Gastrocnemius medialis (tissue), 4 donors: ENCODE measurements around the gene LIPA. TPM values are rescaled to one million over a fixed set of nuclear protein-coding genes. Genes with fewer than 3 reads are reported as not detected.

Experiments used
- ATAC-seq, 2 donors: fragments of 150-250 bp; one replicate each; pipeline ENCODE4 v1.9.1; 2016
- DNase-seq, 2 donors: peaks; one replicate each; pipeline ENCODE4 v3.0.0-alpha.2; 2019
- H3K27ac ChIP-seq, 4 donors: fragments of 200-600 bp; sonication (generic); 1 replicate in 1 of 4; 2 replicates in 3 of 4; pipeline ENCODE4 v1.5.1; 2016 to 2018; ENCODE audit warnings: mild to moderate bottlenecking in 2 of 4, moderate library complexity in 1 of 4
- H3K27me3 ChIP-seq, 3 donors: fragments of 200-600 bp; sonication (generic) in 2 of 3; 1 replicate in 1 of 3; 2 replicates in 2 of 3; pipeline versions ENCODE4 v1.5.1 to v1.6.0; 2016 to 2019; ENCODE audit warnings: mild to moderate bottlenecking in 1 of 3, moderate library complexity in 1 of 3
- H3K36me3 ChIP-seq, 2 donors: fragments of 200-600 bp; sonication (generic) in 1 of 2; one replicate each; pipeline ENCODE4 v1.5.1; 2017 to 2018
- H3K4me1 ChIP-seq, 2 donors: fragments of 200-600 bp; sonication (generic) in 1 of 2; one replicate each; pipeline ENCODE4 v1.5.1; 2016 to 2017; ENCODE audit warnings: mild to moderate bottlenecking in 2 of 2
- H3K4me3 ChIP-seq, 4 donors: fragments of 200-600 bp; sonication (generic) in 3 of 4; 1 replicate in 1 of 4; 2 replicates in 3 of 4; pipeline ENCODE4 v1.5.1; 2016 to 2019; ENCODE audit warnings: mild to moderate bottlenecking in 2 of 4
- H3K9me3 ChIP-seq, 3 donors: fragments of 200-600 bp; sonication (generic) in 2 of 3; 1 replicate in 1 of 3; 2 replicates in 2 of 3; pipeline ENCODE4 v1.5.1; 2016 to 2019
- POLR2A ChIP-seq, 2 donors: fragments of 450-650 bp; IDR thresholded peaks; one replicate each; pipeline ENCODE4 v1.6.1; 2017; ENCODE audit warnings: antibody characterized with exemption in 2 of 2, mild to moderate bottlenecking in 2 of 2, moderate library complexity in 2 of 2
- in situ Hi-C, 4 donors: fragments of 200-750 bp; cut with MboI; loops; one replicate each; pipeline versions ENCODE4 v1.15.0 to v1.8.0; 2017; ENCODE audit warnings: low sequenced_read_pairs in 4 of 4
- intact Hi-C: fragments of 100-400 bp; cut with DNase I; formaldehyde crosslinking; loops from one replicate; pipeline ENCODE4 v1.15.1; 2023; ENCODE audit warnings: low total_unique reads
- total RNA-seq, 4 donors: library from RNA; depleted of rRNA; stranded (reverse); fragments of >200 nt; gene quantifications; one replicate each; pipeline versions ENCODE4 v1.1.0 to v1.2.3, GENCODE V29; 2016
- TF ChIP-seq, protein P1 (sequence below), 5 experiments: fragments of 450-650 bp in 3 of 5; fragments of 200-600 bp in 2 of 5; sonication (generic) in 2 of 5; IDR thresholded peaks in 4 of 5; conservative IDR thresholded peaks in 1 of 5; 1 replicate in 4 of 5; 2 replicates in 1 of 5; pipeline ENCODE4 v1.5.1; 2016 to 2019; ENCODE audit warnings: antibody characterized with exemption in 5 of 5, mild to moderate bottlenecking in 3 of 5, moderate library complexity in 3 of 5

LIPA gene
- total RNA-seq, 4 donors from 2014 or later: 7.7 to 11.4 (median 9.3) TPM

DNA sequence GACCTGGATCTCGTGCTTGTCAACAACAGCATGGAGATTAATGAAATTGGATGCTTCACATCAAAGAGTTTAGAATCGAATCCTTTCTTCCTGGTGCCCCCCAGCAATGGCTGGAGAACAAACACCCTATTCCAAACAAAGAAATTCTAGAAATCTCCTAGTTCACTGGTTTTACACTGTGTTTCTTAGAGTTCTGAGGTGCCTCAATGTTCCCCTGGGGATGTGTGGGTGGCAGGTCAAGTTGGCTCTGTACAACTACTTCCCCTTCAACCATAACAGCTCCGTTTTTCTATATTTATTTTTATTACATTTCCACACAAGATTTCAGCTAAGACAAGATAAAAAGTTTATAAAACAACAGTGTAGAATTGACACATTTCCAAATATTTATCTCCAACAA, 66.9 kb downstream of the LIPA start:
- no peak for ATAC-seq
- no peak overlapping the region for H3K4me3 ChIP-seq
- no peak overlapping the region for H3K27ac ChIP-seq
- no peaks in the 10 kb centered on the region for H3K9me3 ChIP-seq
- H3K27me3 ChIP-seq: no peaks in the 10 kb centered on the region
- no peaks in the 10 kb centered on the region for H3K36me3 ChIP-seq
- DNase-seq: no peak
- TF ChIP-seq POLR2A (IDR thresholded peaks at IDR 0.05): no peak
- TF ChIP-seq, protein P1, sequence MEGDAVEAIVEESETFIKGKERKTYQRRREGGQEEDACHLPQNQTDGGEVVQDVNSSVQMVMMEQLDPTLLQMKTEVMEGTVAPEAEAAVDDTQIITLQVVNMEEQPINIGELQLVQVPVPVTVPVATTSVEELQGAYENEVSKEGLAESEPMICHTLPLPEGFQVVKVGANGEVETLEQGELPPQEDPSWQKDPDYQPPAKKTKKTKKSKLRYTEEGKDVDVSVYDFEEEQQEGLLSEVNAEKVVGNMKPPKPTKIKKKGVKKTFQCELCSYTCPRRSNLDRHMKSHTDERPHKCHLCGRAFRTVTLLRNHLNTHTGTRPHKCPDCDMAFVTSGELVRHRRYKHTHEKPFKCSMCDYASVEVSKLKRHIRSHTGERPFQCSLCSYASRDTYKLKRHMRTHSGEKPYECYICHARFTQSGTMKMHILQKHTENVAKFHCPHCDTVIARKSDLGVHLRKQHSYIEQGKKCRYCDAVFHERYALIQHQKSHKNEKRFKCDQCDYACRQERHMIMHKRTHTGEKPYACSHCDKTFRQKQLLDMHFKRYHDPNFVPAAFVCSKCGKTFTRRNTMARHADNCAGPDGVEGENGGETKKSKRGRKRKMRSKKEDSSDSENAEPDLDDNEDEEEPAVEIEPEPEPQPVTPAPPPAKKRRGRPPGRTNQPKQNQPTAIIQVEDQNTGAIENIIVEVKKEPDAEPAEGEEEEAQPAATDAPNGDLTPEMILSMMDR (IDR thresholded peaks at IDR 0.05 in 4 of 5, conservative IDR thresholded peaks at IDR 0.05 in 1 of 5): no peak
- H3K4me1 ChIP-seq: no peaks in the 10 kb centered on the region
- intact Hi-C loops: no loop called here
- in situ Hi-C loops: no loop called here

DNA sequence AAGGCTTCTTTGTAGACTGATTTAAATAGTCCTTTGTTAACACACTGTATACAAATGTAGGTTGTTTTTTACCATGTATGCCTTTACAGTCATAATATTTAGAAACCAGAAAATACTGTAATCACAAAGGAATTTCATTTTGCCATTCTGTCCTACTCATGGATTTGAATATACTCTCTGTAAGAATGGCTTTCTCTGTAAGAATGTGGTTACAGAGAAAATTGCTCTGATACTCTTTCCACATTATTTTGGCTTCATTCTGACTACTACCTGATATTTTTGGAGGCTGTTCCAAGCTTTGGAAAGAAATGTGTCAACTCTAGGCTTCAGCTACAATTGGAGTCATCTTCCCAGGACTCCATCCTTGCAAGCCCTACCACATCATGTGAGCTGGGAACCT, 68.0 kb downstream of the LIPA start:
- H3K4me1 ChIP-seq: no peaks in the 10 kb centered on the region
- no peaks in the 10 kb centered on the region for H3K36me3 ChIP-seq
- H3K27ac ChIP-seq: no peak overlapping the region
- H3K4me3 ChIP-seq: no peak overlapping the region
- no peaks in the 10 kb centered on the region for H3K27me3 ChIP-seq
- TF ChIP-seq POLR2A (IDR thresholded peaks at IDR 0.05): no peak
- TF ChIP-seq, protein P1 (IDR thresholded peaks at IDR 0.05 in 4 of 5, conservative IDR thresholded peaks at IDR 0.05 in 1 of 5): no peak
- no peak for ATAC-seq
- in situ Hi-C loops (no loop called here), intact Hi-C loops (no loop called here)
- no peak for DNase-seq
- no peaks in the 10 kb centered on the region for H3K9me3 ChIP-seq

DNA sequence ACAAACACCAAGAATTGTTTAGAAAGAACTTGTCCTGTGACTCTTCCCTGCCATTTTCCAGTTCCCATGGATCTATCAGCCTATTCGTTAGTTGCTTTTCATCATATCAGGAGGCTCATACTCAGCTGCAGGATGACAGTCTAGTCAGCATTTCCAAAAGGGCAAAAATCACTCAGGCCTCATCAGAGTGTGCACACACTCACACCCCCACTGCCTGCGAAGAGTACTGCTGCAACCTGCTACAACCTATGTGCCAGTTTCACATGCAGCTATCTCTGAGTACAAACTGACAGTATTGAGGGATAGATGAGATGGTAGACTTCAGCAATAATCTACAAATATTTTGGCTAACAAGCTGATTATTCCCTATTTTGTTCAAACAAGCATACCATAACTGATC, 68.7 kb downstream of the LIPA start:
- ATAC-seq: no peak
- no peaks in the 10 kb centered on the region for H3K4me1 ChIP-seq
- H3K4me3 ChIP-seq: no peak overlapping the region
- in situ Hi-C loops: no loop called here
- intact Hi-C loops: no loop called here
- TF ChIP-seq, protein P1 (IDR thresholded peaks at IDR 0.05 in 4 of 5, conservative IDR thresholded peaks at IDR 0.05 in 1 of 5): no peak
- no peak for TF ChIP-seq POLR2A (IDR thresholded peaks at IDR 0.05)
- H3K36me3 ChIP-seq: no peaks in the 10 kb centered on the region
- DNase-seq: no peak
- H3K27me3 ChIP-seq: no peaks in the 10 kb centered on the region
- H3K27ac ChIP-seq: no peak overlapping the region
- no peaks in the 10 kb centered on the region for H3K9me3 ChIP-seq

DNA sequence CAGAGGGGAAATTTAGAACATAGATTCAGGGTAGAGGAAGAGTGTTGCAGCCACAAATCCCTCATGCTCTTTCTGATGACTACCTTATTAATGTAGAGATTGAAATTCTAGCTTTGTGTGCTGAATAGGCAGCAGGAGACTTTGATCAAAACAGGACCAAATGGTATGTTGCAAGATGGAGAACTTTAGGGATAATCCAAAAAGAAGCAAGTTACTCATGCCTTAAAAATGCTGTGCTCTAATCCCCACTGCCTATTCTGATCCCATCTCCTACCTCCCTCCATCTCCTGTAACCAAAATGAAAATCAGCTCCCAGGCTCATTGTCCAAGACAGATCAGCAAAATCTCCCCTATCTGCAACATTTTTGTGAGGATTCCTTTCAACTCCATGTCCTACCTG, 75.8 kb downstream of the LIPA start:
- intact Hi-C loops: no loop called here
- Histone ChIP-seq H3K27ac (no peak overlapping the region), H3K9me3 (no peaks in the 10 kb centered on the region), H3K4me1 (no peaks in the 10 kb centered on the region), H3K27me3 (no peaks in the 10 kb centered on the region), H3K36me3 (no peaks in the 10 kb centered on the region), H3K4me3 (no peak overlapping the region)
- in situ Hi-C loops: no loop called here
- ATAC-seq: no peak
- TF ChIP-seq, protein P1 (IDR thresholded peaks at IDR 0.05 in 4 of 5, conservative IDR thresholded peaks at IDR 0.05 in 1 of 5): no peak
- TF ChIP-seq POLR2A (IDR thresholded peaks at IDR 0.05): no peak
- no peak for DNase-seq

DNA sequence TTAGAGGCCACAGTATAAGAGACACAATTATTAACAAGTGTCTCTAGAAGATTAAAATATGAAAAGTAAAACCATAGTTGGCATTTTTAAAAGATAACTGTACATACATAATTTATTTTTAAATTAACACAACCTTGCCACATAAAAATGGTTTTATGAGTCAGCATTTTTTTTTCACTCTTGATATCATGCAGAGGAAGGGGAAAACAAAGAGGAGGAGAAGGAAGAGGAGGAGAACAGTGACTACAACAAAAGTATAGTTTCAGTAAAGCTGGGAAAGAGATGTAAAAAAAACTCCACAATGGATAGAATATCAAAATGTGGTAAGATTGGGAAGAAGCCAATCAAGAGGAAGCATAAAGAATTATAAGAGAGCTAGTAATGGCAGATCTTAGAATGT, 78.5 kb downstream of the LIPA start:
- in situ Hi-C loops (no loop called here), intact Hi-C loops (no loop called here)
- Histone ChIP-seq H3K27ac (no peak overlapping the region), H3K27me3 (no peaks in the 10 kb centered on the region), H3K4me3 (no peak overlapping the region), H3K9me3 (no peaks in the 10 kb centered on the region), H3K4me1 (no peaks in the 10 kb centered on the region), H3K36me3 (no peaks in the 10 kb centered on the region)
- TF ChIP-seq POLR2A (IDR thresholded peaks at IDR 0.05): no peak
- TF ChIP-seq, protein P1 (IDR thresholded peaks at IDR 0.05 in 4 of 5, conservative IDR thresholded peaks at IDR 0.05 in 1 of 5): no peak
- ATAC-seq (no peak), DNase-seq (no peak)
